Caco-2 (cell line): ENCODE measurements around the gene NRXN3. TPM values are rescaled to one million over a fixed set of nuclear protein-coding genes. Genes with fewer than 3 reads are reported as not detected.

Experiments used
- BruUV-seq: library from RNA; stranded (reverse); fragments of 400-500 nt; replicated peaks from 2 replicates; lab custom pipeline; 2021; lab: Mats Ljungman, UMichigan
- CTCF ChIA-PET: fragments of 300-600 bp; sonication (Branson Sonifier 250); formaldehyde crosslinking; loops from one replicate; lab custom pipeline; 2022; ENCODE audit warnings: antibody characterized with exemption; lab: Charles Lee
- POLR2A ChIA-PET: fragments of 300-600 bp; sonication (Branson Sonifier 250); formaldehyde crosslinking; loops from one replicate; lab custom pipeline; 2022; ENCODE audit warnings: antibody characterized with exemption; lab: Charles Lee
- DNase-seq, 2 experiments: peaks; one replicate each; pipeline versions ENCODE4 v3.0.0 to v3.0.0-alpha.2; 2020 to 2022
- H3K27me3 ChIP-seq: replicated peaks from 2 replicates; pipeline ENCODE4 v1.6.0; 2011; ENCODE audit warnings: low read length; ENCODE audit not compliant: control insufficient read depth, insufficient read depth
- H3K36me3 ChIP-seq: 2 replicates; pipeline ENCODE4 v1.5.1; 2011; ENCODE audit warnings: low read length; ENCODE audit not compliant: control insufficient read depth, insufficient read depth
- H3K4me1 ChIP-seq: fragments of 250-450 bp; sonication (Bioruptor Pico); 2 replicates; pipeline ENCODE4 v1.5.1; 2020; ENCODE audit warnings: mild to moderate bottlenecking
- H3K4me3 ChIP-seq: 2 replicates; pipeline ENCODE4 v1.5.1; 2011; ENCODE audit warnings: low read depth, mild to moderate bottlenecking, control low read depth, low read length
- H3K9me3 ChIP-seq: fragments of 250-450 bp; sonication (Bioruptor Pico); 2 replicates; pipeline ENCODE4 v1.5.1; 2020; ENCODE audit warnings: mild to moderate bottlenecking, moderate library complexity
- H3K27ac Mint-ChIP-seq: one replicate; pipeline ENCODE4 v1.8.0; 2022; ENCODE audit warnings: mixed read lengths; ENCODE audit not compliant: unreplicated experiment
- H3K27me3 Mint-ChIP-seq: one replicate; pipeline ENCODE4 v1.8.0; 2022; ENCODE audit warnings: mixed read lengths; ENCODE audit not compliant: insufficient read depth, unreplicated experiment
- H3K36me3 Mint-ChIP-seq: one replicate; pipeline ENCODE4 v1.8.0; 2022; ENCODE audit warnings: mild to moderate bottlenecking, mixed read lengths; ENCODE audit not compliant: insufficient read depth, unreplicated experiment
- H3K4me1 Mint-ChIP-seq: one replicate; pipeline ENCODE4 v1.8.0; 2022; ENCODE audit warnings: low read depth, mixed read lengths; ENCODE audit not compliant: unreplicated experiment
- H3K4me3 Mint-ChIP-seq: one replicate; pipeline ENCODE4 v1.8.0; 2022; ENCODE audit warnings: mild to moderate bottlenecking, moderate library complexity, mixed read lengths; ENCODE audit not compliant: unreplicated experiment
- H3K9me3 Mint-ChIP-seq: one replicate; pipeline ENCODE4 v1.8.0; 2022; ENCODE audit warnings: mixed read lengths; ENCODE audit not compliant: unreplicated experiment
- CTCF ChIP-seq, 2 experiments: fragments of 200-600 bp in 1 of 2; IDR thresholded peaks; 1 replicate in 1 of 2; 2 replicates in 1 of 2; pipeline versions ENCODE4 v1.5.1 to v1.8.0; 2011 to 2022; ENCODE audit warnings: antibody characterized with exemption in 1 of 2, control low read depth in 1 of 2, inconsistent platforms in 1 of 2, low read depth in 1 of 2, low read length in 1 of 2, mild to moderate bottlenecking in 1 of 2, moderate library complexity in 1 of 2; ENCODE audit not compliant: insufficient read depth in 1 of 2, severe bottlenecking in 1 of 2, unreplicated experiment in 1 of 2
- intact Hi-C: fragments of 100-400 bp; cut with micrococcal nuclease; formaldehyde crosslinking; loops from one replicate; pipeline ENCODE4 v1.10.0; 2022; ENCODE audit not compliant: unreplicated experiment
- total RNA-seq: library from RNA; stranded (reverse); gene quantifications from 2 replicates; pipeline ENCODE4 v1.2.3, GENCODE V29; 2022

NRXN3 gene
- total RNA-seq, 1 experiment from 2014 or later = 12.4 TPM

GRCh38 chr14:79605849-79606248, 1435.7 kb downstream of the NRXN3 start:
- no peak for TF ChIP-seq CTCF (IDR thresholded peaks at IDR 0.05; ENCODE audit: insufficient read depth in 1 of 2, low read depth in 1 of 2, low read length in 1 of 2, severe bottlenecking in 1 of 2, unreplicated experiment in 1 of 2)
- no peaks in the 10 kb centered on the region for H3K9me3 Mint-ChIP-seq
- ChIA-PET POLR2A (no interaction called here), CTCF (no interaction called here)
- Histone ChIP-seq H3K9me3 (no peaks in the 10 kb centered on the region; the same call in 1 of the 2 replicates), H3K4me1 (peaks cover 4% of the 10 kb centered on the region; the same call in 1 of the 2 replicates), H3K4me3 (no peak overlapping the region), H3K27me3 (no peaks in the 10 kb centered on the region), H3K36me3 (no peaks in the 10 kb centered on the region)
- H3K27ac Mint-ChIP-seq = no peak overlapping the region
- H3K4me3 Mint-ChIP-seq = no peak overlapping the region
- H3K36me3 Mint-ChIP-seq = no peaks in the 10 kb centered on the region
- H3K27me3 Mint-ChIP-seq = no peaks in the 10 kb centered on the region
- intact Hi-C loops = no loop called here
- BruUV-seq = no TSS peak
- H3K4me1 Mint-ChIP-seq = no peaks in the 10 kb centered on the region
- DNase-seq = no peak

- no peak for TF ChIP-seq CTCF (IDR thresholded peaks at IDR 0.05; ENCODE audit: insufficient read depth in 1 of 2, low read depth in 1 of 2, low read length in 1 of 2, severe bottlenecking in 1 of 2, unreplicated experiment in 1 of 2)
- no peak overlapping the region for H3K27ac Mint-ChIP-seq
- no peaks in the 10 kb centered on the region for H3K4me1 ChIP-seq
- CTCF ChIA-PET = no interaction called here
- no peak for DNase-seq
- H3K36me3 Mint-ChIP-seq = no peaks in the 10 kb centered on the region
- no peaks in the 10 kb centered on the region for H3K9me3 Mint-ChIP-seq
- H3K9me3 ChIP-seq = no peaks in the 10 kb centered on the region; the same call in 1 of the 2 replicates
- H3K27me3 Mint-ChIP-seq = no peaks in the 10 kb centered on the region
- POLR2A ChIA-PET = no interaction called here
- intact Hi-C loops = no loop called here
- BruUV-seq = no TSS peak
- H3K4me3 Mint-ChIP-seq = no peak overlapping the region
- H3K4me3 ChIP-seq = no peak overlapping the region
- H3K4me1 Mint-ChIP-seq = no peaks in the 10 kb centered on the region
- H3K27me3 ChIP-seq = no peaks in the 10 kb centered on the region
- no peaks in the 10 kb centered on the region for H3K36me3 ChIP-seq
Measured at GRCh38 chr14:79608446-79608845, 1438.3 kb downstream of the NRXN3 start.

GRCh38 chr14:79613625-79614024, 1443.5 kb downstream of the NRXN3 start:
- DNase-seq = no peak
- CTCF ChIA-PET = no interaction called here
- TF ChIP-seq CTCF (IDR thresholded peaks at IDR 0.05; ENCODE audit: insufficient read depth in 1 of 2, low read depth in 1 of 2, low read length in 1 of 2, severe bottlenecking in 1 of 2, unreplicated experiment in 1 of 2) = no peak

More at GRCh38 chr14:79613625-79614024, 1443.5 kb downstream of the NRXN3 start:
- H3K36me3 Mint-ChIP-seq = no peaks in the 10 kb centered on the region
- POLR2A ChIA-PET = no interaction called here
- H3K9me3 Mint-ChIP-seq = peaks cover 12% of the 10 kb centered on the region
- intact Hi-C loops = no loop called here
- no peak overlapping the region for H3K4me3 Mint-ChIP-seq
- no peaks in the 10 kb centered on the region for H3K27me3 Mint-ChIP-seq
- no TSS peak for BruUV-seq
- no peaks in the 10 kb centered on the region for H3K9me3 ChIP-seq
- H3K36me3 ChIP-seq = no peaks in the 10 kb centered on the region
- H3K4me1 Mint-ChIP-seq = peaks cover 12% of the 10 kb centered on the region
- H3K4me3 ChIP-seq = no peak overlapping the region
- no peak overlapping the region for H3K27ac Mint-ChIP-seq
- peaks cover 14% of the 10 kb centered on the region; the same call in 1 of the 2 replicates for H3K4me1 ChIP-seq
- no peaks in the 10 kb centered on the region for H3K27me3 ChIP-seq
